Measurements from ENCODE around the gene COL20A1. TPM values are rescaled to one million over a fixed set of nuclear protein-coding genes. Genes with fewer than 3 reads are reported as not detected.

COL20A1 gene
- total RNA-seq, 1 experiment from 2014 or later = 2.3 TPM

DNA sequence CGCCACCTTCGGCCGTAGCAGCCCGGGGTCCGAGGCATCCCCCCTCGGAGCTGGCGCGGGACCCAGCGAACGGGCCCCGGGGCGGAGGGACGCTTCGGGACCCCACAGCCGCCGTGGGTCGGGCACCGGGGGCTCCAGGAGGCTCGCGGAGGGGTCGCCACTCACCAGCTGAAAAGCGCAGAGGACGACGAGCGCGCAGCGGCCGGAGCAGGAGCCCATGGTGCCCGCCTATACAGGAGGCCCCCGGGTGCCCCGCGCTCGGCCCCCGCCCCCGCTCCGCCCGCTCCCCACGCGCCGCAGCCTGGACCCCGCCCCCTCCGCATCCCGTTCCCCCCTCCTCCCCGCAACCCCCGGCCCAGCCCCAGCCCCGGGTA lies 38.8 kb upstream of the COL20A1 start, which contains the start of gene NKAIN4:
TSS of gene NKAIN4 (minus strand) at position 232 of the 374 bp plus-strand sequence. CDS start at position 219, 13 bp downstream.
- Histone ChIP-seq H3K14ac (ENCODE audit: insufficient read depth, low read length) (no peak within 1 kb of the TSS), H2BK20ac (ENCODE audit: low read depth, low read length, poor library complexity, severe bottlenecking) (no peak within 1 kb of the TSS)
- WGBS (ENCODE audit: extremely low coverage, insufficient read length, low lambda C conversion rate) = no CpG with 5 or more reads among the region's 46 CpGs

More for the DNA sequence above, 38.8 kb upstream of the COL20A1 start, which contains the start of gene NKAIN4:
- Histone ChIP-seq H3K4me2 (ENCODE audit: insufficient read depth, insufficient read length, low read length) (peak within 1 kb of the TSS; percentile 58), H3K4ac (ENCODE audit: low read depth, low read length) (no peak within 1 kb of the TSS), H3K18ac (ENCODE audit: insufficient read length, low read depth, low read length) (no peak within 1 kb of the TSS), H4K8ac (replicated peaks; ENCODE audit: insufficient read length, low read depth, low read length) (no peak within 1 kb of the TSS), H4K20me1 (ENCODE audit: control insufficient read depth, insufficient read depth, insufficient read length) (no peaks in the 10 kb centered on the region), H3K9me3 (ENCODE audit: control insufficient read depth, low read depth, low read length) (no peaks in the 10 kb centered on the region), H2AFZ (ENCODE audit: low read length) (no peak within 1 kb of the TSS), H4K91ac (ENCODE audit: insufficient read length, low read depth, low read length) (no peak within 1 kb of the TSS), H3K79me2 (ENCODE audit: insufficient read depth, low read length) (no peaks in the 10 kb centered on the region), H3K9ac (ENCODE audit: extremely low read depth, insufficient read length, low read length) (no peak within 1 kb of the TSS), H3K4me1 (ENCODE audit: insufficient read depth, low read length) (no peaks in the 10 kb centered on the region), H2BK12ac (ENCODE audit: insufficient read length, low read depth, low read length) (no peak within 1 kb of the TSS), H3T11ph (ENCODE audit: low read length) (no peak within 1 kb of the TSS), H2BK120ac (ENCODE audit: low read depth, low read length, poor library complexity, severe bottlenecking) (no peak within 1 kb of the TSS), H3K56ac (ENCODE audit: insufficient read length, low read depth, low read length) (no peak within 1 kb of the TSS), H3K79me1 (ENCODE audit: insufficient read depth, low read depth, low read length, poor library complexity, severe bottlenecking) (no peaks in the 10 kb centered on the region), H2AK5ac (ENCODE audit: insufficient read length, low read length) (no peak within 1 kb of the TSS), H2BK5ac (ENCODE audit: insufficient read length, low read length) (no peak within 1 kb of the TSS), H3K23me2 (ENCODE audit: insufficient read length, low read depth, low read length, poor library complexity, severe bottlenecking) (peaks cover 15% of the 10 kb centered on the region), H2BK15ac (ENCODE audit: low read depth, low read length) (no peak within 1 kb of the TSS), H4K5ac (ENCODE audit: insufficient read length, low read depth, low read length) (no peak within 1 kb of the TSS), H3K27ac (ENCODE audit: insufficient read length, low read depth, low read length) (no peak within 1 kb of the TSS), H3K27me3 (ENCODE audit: insufficient read depth, low read length) (peaks cover 4% of the 10 kb centered on the region; the same call in 1 of the 2 replicates), H3K23ac (ENCODE audit: insufficient read length, low read depth, low read length) (no peak within 1 kb of the TSS)
- TF ChIP-seq, protein P1, sequence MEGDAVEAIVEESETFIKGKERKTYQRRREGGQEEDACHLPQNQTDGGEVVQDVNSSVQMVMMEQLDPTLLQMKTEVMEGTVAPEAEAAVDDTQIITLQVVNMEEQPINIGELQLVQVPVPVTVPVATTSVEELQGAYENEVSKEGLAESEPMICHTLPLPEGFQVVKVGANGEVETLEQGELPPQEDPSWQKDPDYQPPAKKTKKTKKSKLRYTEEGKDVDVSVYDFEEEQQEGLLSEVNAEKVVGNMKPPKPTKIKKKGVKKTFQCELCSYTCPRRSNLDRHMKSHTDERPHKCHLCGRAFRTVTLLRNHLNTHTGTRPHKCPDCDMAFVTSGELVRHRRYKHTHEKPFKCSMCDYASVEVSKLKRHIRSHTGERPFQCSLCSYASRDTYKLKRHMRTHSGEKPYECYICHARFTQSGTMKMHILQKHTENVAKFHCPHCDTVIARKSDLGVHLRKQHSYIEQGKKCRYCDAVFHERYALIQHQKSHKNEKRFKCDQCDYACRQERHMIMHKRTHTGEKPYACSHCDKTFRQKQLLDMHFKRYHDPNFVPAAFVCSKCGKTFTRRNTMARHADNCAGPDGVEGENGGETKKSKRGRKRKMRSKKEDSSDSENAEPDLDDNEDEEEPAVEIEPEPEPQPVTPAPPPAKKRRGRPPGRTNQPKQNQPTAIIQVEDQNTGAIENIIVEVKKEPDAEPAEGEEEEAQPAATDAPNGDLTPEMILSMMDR (conservative IDR thresholded peaks at IDR 0.05) = no peak
- H3K36me3 Mint-ChIP-seq (ENCODE audit: insufficient read depth in 1 of 3, low read depth in 3 of 3) = 0 out of 7 replicates have a peak, but pooled peaks cover 0 to 4% (median 0%) of the 10 kb centered on the region in 3 experiments
- H3K4me3 Mint-ChIP-seq = peak within 1 kb of the TSS; percentile 67 to 87
- no peak for DNase-seq
- peaks cover 27 to 31% of the 10 kb centered on the region in 2 experiments for H3K4me1 Mint-ChIP-seq
- no peak within 1 kb of the TSS for H3K27ac Mint-ChIP-seq
- peaks cover 61% of the 10 kb centered on the region for H3K27me3 Mint-ChIP-seq (ENCODE audit: low read depth)
- peaks cover 2 to 5% of the 10 kb centered on the region in 2 experiments; a peak in 3 of 5 replicates for H3K9me3 Mint-ChIP-seq

All from H9 (cell line).